Liver (tissue), 9 donors: Measurements from ENCODE around the gene HIBADH. TPM values are rescaled to one million over a fixed set of nuclear protein-coding genes. Genes with fewer than 3 reads are reported as not detected.

Source experiments
- DNase-seq: peaks from one replicate; pipeline ENCODE4 v3.0.0-alpha.2; 2017; ENCODE audit warnings: low spot score
- H3K27ac ChIP-seq, 2 donors: one replicate each; pipeline ENCODE4 v1.7.0; 2013; ENCODE audit warnings: inconsistent platforms in 2 of 2, low read length in 2 of 2, control low read depth in 1 of 2, low read depth in 1 of 2, mild to moderate bottlenecking in 1 of 2
- H3K27me3 ChIP-seq, 4 donors: one replicate each; pipeline versions ENCODE4 v1.6.1 to v1.7.0; 2013; ENCODE audit warnings: low read length in 3 of 4, inconsistent platforms in 1 of 4, mild to moderate bottlenecking in 1 of 4, moderate library complexity in 1 of 4; ENCODE audit not compliant: control insufficient read depth in 4 of 4, insufficient read depth in 4 of 4
- H3K36me3 ChIP-seq, 4 donors: one replicate each; pipeline versions ENCODE4 v1.6.1 to v1.7.0; 2013; ENCODE audit warnings: low read length in 3 of 4, mild to moderate bottlenecking in 3 of 4, low read depth in 1 of 4, moderate library complexity in 1 of 4; ENCODE audit not compliant: control insufficient read depth in 4 of 4, insufficient read depth in 3 of 4
- H3K4me1 ChIP-seq, 4 donors: one replicate each; pipeline versions ENCODE4 v1.6.1 to v1.7.0; 2013; ENCODE audit warnings: low read length in 3 of 4, mild to moderate bottlenecking in 3 of 4, moderate library complexity in 1 of 4; ENCODE audit not compliant: control insufficient read depth in 4 of 4, insufficient read depth in 4 of 4
- H3K4me3 ChIP-seq, 3 donors: one replicate each; pipeline versions ENCODE4 v1.6.1 to v1.7.0; 2013; ENCODE audit warnings: low read length in 3 of 3, control low read depth in 1 of 3, low read depth in 1 of 3, mild to moderate bottlenecking in 1 of 3
- H3K9ac ChIP-seq, 2 donors: one replicate each; pipeline ENCODE4 v1.7.0; 2013; ENCODE audit warnings: low read length in 2 of 2, mild to moderate bottlenecking in 2 of 2, moderate library complexity in 2 of 2, control low read depth in 1 of 2, low read depth in 1 of 2
- H3K9me3 ChIP-seq, 4 donors: one replicate each; pipeline versions ENCODE4 v1.6.1 to v1.7.0; 2013; ENCODE audit warnings: low read length in 3 of 4; ENCODE audit not compliant: control insufficient read depth in 4 of 4
- ATF3 ChIP-seq: IDR thresholded peaks from 2 replicates; pipeline ENCODE4 v1.6.1; 2016; ENCODE audit warnings: antibody characterized with exemption
- EGR1 ChIP-seq, 2 donors: IDR thresholded peaks; 2 replicates each; pipeline ENCODE4 v1.6.1; 2016 to 2018; ENCODE audit warnings: antibody characterized with exemption in 2 of 2, low read depth in 2 of 2
- FOXA1 ChIP-seq: IDR thresholded peaks from 2 replicates; pipeline ENCODE4 v1.6.1; 2016; ENCODE audit warnings: antibody characterized with exemption
- FOXA2 ChIP-seq: IDR thresholded peaks from 2 replicates; pipeline ENCODE4 v1.6.1; 2016; ENCODE audit warnings: antibody characterized with exemption
- GABPA ChIP-seq, 2 donors: IDR thresholded peaks in 1 of 2; conservative IDR thresholded peaks in 1 of 2; 2 replicates each; pipeline ENCODE4 v1.6.1; 2016; ENCODE audit warnings: antibody characterized with exemption in 2 of 2, mild to moderate bottlenecking in 1 of 2, moderate library complexity in 1 of 2
- HNF4A ChIP-seq, 2 donors: conservative IDR thresholded peaks; 2 replicates each; pipeline ENCODE4 v1.6.1; 2016; ENCODE audit warnings: antibody characterized with exemption in 2 of 2, mild to moderate bottlenecking in 2 of 2
- HNF4G ChIP-seq: IDR thresholded peaks from 2 replicates; pipeline ENCODE4 v1.6.1; 2016; ENCODE audit warnings: antibody characterized with exemption
- JUND ChIP-seq, 2 donors: IDR thresholded peaks; 2 replicates each; pipeline ENCODE4 v1.6.1; 2016; ENCODE audit warnings: antibody characterized with exemption in 2 of 2
- NR2F2 ChIP-seq: IDR thresholded peaks from 2 replicates; pipeline ENCODE4 v1.6.1; 2016; ENCODE audit warnings: antibody characterized with exemption
- RAD21 ChIP-seq, 2 donors: IDR thresholded peaks; 2 replicates each; pipeline ENCODE4 v1.6.1; 2016; ENCODE audit warnings: antibody characterized with exemption in 2 of 2, mild to moderate bottlenecking in 2 of 2
- RXRA ChIP-seq, 2 donors: IDR thresholded peaks; 2 replicates each; pipeline ENCODE4 v1.6.1; 2017 to 2018; ENCODE audit warnings: antibody characterized with exemption in 2 of 2, mild to moderate bottlenecking in 1 of 2
- SP1 ChIP-seq: IDR thresholded peaks from 2 replicates; pipeline ENCODE4 v1.6.1; 2018; ENCODE audit warnings: antibody characterized with exemption, mild to moderate bottlenecking
- TAF1 ChIP-seq: conservative IDR thresholded peaks from 2 replicates; pipeline ENCODE4 v1.6.1; 2016; ENCODE audit warnings: antibody characterized with exemption, mild to moderate bottlenecking
- YY1 ChIP-seq: IDR thresholded peaks from 2 replicates; pipeline ENCODE4 v1.6.1; 2016; ENCODE audit warnings: antibody characterized with exemption, mild to moderate bottlenecking
- WGBS: extraction: QIAGEN DNeasy Blood & Tissue Kit; methylation state at CpG from one replicate; pipeline ENCODE4 v1.1.7; 2013; 5-methylcytosine and 5-hydroxymethylcytosine counted together
- polyA plus RNA-seq, 2 donors: library from polyadenylated mRNA; stranded (reverse) in 1 of 2; unstranded in 1 of 2; fragments of 200-250 nt in 1 of 2; fragments of >200 nt in 1 of 2; fragmentation: Nextera tagmentation in 1 of 2; extraction: Ambion mirVana in 1 of 2; gene quantifications; one replicate each; pipeline versions ENCODE4 v1.2.1 to v1.2.3, GENCODE V29; 2013 to 2015
- total RNA-seq, 2 donors: library from RNA; depleted of rRNA; stranded (reverse); fragments of >200 nt; gene quantifications; one replicate each; pipeline ENCODE4 v1.2.3, GENCODE V29; 2014
- TF ChIP-seq, protein P1 (sequence below): IDR thresholded peaks from 2 replicates; pipeline ENCODE4 v1.6.1; 2016; ENCODE audit warnings: antibody characterized with exemption, mild to moderate bottlenecking
- TF ChIP-seq, protein P2 (sequence below): IDR thresholded peaks from 2 replicates; pipeline ENCODE4 v1.6.1; 2016; ENCODE audit warnings: antibody characterized with exemption
- TF ChIP-seq, protein P3 (sequence below): fragments of 150-350 bp; IDR thresholded peaks from 2 replicates; pipeline ENCODE4 v1.5.1; 2017; ENCODE audit warnings: improper control_type of control experiment, low read depth, low read length; ENCODE audit not compliant: missing input control
- TF ChIP-seq, protein P4 (sequence below): IDR thresholded peaks from 2 replicates; pipeline ENCODE4 v1.6.1; 2016; ENCODE audit warnings: antibody characterized with exemption
- donor health status: healthy.
- donor health status: healthy.
- donor health status: healthy.
- donor health status: healthy.
- donor health status: healthy.

Gene HIBADH
- total and polyA plus RNA-seq, 4 donors, result 27.7 to 78.9 (median 58.2) TPM

DNA sequence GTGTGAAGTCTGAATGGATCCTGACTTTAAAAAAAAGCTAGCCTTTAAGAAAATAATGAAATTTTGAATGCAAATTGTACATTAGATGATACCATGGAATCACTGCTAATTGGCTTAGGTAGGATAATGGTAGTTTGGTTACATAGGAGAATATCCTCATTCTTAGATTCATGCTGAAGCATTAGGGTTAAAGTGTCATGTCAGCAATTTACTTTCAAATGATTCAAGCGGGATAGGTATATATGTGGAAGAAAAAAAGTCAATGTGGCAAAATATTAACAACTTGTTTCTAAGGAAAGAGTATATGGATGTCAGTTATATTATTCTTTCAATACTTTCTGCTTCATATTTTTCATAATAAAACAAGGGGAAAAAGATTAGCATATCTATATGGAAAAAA lies 7.5 kb downstream of the HIBADH start:
- TF ChIP-seq EGR1 (IDR thresholded peaks at IDR 0.05; ENCODE audit: low read depth in 2 of 2), result no peak
- no peak for TF ChIP-seq SP1
- no peak for TF ChIP-seq TAF1
- TF ChIP-seq, protein P1, sequence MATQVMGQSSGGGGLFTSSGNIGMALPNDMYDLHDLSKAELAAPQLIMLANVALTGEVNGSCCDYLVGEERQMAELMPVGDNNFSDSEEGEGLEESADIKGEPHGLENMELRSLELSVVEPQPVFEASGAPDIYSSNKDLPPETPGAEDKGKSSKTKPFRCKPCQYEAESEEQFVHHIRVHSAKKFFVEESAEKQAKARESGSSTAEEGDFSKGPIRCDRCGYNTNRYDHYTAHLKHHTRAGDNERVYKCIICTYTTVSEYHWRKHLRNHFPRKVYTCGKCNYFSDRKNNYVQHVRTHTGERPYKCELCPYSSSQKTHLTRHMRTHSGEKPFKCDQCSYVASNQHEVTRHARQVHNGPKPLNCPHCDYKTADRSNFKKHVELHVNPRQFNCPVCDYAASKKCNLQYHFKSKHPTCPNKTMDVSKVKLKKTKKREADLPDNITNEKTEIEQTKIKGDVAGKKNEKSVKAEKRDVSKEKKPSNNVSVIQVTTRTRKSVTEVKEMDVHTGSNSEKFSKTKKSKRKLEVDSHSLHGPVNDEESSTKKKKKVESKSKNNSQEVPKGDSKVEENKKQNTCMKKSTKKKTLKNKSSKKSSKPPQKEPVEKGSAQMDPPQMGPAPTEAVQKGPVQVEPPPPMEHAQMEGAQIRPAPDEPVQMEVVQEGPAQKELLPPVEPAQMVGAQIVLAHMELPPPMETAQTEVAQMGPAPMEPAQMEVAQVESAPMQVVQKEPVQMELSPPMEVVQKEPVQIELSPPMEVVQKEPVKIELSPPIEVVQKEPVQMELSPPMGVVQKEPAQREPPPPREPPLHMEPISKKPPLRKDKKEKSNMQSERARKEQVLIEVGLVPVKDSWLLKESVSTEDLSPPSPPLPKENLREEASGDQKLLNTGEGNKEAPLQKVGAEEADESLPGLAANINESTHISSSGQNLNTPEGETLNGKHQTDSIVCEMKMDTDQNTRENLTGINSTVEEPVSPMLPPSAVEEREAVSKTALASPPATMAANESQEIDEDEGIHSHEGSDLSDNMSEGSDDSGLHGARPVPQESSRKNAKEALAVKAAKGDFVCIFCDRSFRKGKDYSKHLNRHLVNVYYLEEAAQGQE, result no peak
- no peak for TF ChIP-seq FOXA1
- no peak for TF ChIP-seq GABPA (IDR thresholded peaks at IDR 0.05 in 1 of 2, conservative IDR thresholded peaks at IDR 0.05 in 1 of 2)
- TF ChIP-seq NR2F2, result no peak
- TF ChIP-seq ATF3, result no peak
- TF ChIP-seq JUND (IDR thresholded peaks at IDR 0.05), result no peak
- no peak for TF ChIP-seq RAD21 (IDR thresholded peaks at IDR 0.05)
- no peak for TF ChIP-seq FOXA2
- TF ChIP-seq, protein P2, sequence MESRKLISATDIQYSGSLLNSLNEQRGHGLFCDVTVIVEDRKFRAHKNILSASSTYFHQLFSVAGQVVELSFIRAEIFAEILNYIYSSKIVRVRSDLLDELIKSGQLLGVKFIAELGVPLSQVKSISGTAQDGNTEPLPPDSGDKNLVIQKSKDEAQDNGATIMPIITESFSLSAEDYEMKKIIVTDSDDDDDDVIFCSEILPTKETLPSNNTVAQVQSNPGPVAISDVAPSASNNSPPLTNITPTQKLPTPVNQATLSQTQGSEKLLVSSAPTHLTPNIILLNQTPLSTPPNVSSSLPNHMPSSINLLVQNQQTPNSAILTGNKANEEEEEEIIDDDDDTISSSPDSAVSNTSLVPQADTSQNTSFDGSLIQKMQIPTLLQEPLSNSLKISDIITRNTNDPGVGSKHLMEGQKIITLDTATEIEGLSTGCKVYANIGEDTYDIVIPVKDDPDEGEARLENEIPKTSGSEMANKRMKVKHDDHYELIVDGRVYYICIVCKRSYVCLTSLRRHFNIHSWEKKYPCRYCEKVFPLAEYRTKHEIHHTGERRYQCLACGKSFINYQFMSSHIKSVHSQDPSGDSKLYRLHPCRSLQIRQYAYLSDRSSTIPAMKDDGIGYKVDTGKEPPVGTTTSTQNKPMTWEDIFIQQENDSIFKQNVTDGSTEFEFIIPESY, result no peak
- no peak for TF ChIP-seq YY1
- TF ChIP-seq HNF4A (conservative IDR thresholded peaks at IDR 0.05), result no peak
- TF ChIP-seq HNF4G, result no peak
- TF ChIP-seq RXRA (IDR thresholded peaks at IDR 0.05), result no peak
- TF ChIP-seq, protein P3, sequence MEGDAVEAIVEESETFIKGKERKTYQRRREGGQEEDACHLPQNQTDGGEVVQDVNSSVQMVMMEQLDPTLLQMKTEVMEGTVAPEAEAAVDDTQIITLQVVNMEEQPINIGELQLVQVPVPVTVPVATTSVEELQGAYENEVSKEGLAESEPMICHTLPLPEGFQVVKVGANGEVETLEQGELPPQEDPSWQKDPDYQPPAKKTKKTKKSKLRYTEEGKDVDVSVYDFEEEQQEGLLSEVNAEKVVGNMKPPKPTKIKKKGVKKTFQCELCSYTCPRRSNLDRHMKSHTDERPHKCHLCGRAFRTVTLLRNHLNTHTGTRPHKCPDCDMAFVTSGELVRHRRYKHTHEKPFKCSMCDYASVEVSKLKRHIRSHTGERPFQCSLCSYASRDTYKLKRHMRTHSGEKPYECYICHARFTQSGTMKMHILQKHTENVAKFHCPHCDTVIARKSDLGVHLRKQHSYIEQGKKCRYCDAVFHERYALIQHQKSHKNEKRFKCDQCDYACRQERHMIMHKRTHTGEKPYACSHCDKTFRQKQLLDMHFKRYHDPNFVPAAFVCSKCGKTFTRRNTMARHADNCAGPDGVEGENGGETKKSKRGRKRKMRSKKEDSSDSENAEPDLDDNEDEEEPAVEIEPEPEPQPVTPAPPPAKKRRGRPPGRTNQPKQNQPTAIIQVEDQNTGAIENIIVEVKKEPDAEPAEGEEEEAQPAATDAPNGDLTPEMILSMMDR, result no peak
- TF ChIP-seq, protein P4, sequence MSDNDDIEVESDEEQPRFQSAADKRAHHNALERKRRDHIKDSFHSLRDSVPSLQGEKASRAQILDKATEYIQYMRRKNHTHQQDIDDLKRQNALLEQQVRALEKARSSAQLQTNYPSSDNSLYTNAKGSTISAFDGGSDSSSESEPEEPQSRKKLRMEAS, result no peak
- H3K4me3 ChIP-seq, result no peak overlapping the region
- peaks cover 0 to 2% (median 0%) of the 10 kb centered on the region in 4 donors for H3K36me3 ChIP-seq
- 97% methylated on average over 1 of the region's 1 CpG for WGBS
- H3K27ac ChIP-seq, result no peak overlapping the region
- H3K4me1 ChIP-seq, result peaks cover 2 to 28% (median 7%) of the 10 kb centered on the region in 4 donors
- DNase-seq, result no peak
- H3K9me3 ChIP-seq, result no peaks in the 10 kb centered on the region
- no peaks in the 10 kb centered on the region for H3K27me3 ChIP-seq
- H3K9ac ChIP-seq, result no peak overlapping the region
